Fibroblast of lung (primary cell): ENCODE results near the gene RHBDD1.
A peak's percentile ranks its signal among the peaks of the same experiment; 100 is the strongest.

Experiments used
- EZH2 ChIP-seq: IDR thresholded peaks from 2 replicates; pipeline ENCODE4 v1.5.1; 2012; ENCODE audit warnings: low read length, control low read depth, mild to moderate bottlenecking; ENCODE audit errors: missing control alignments
- TF ChIP-seq, protein P1 (sequence below), 2 donors: IDR thresholded peaks in 1 of 2; conservative IDR thresholded peaks in 1 of 2; 1 replicate in 1 of 2; 2 replicates in 1 of 2; pipeline ENCODE4 v1.5.1; 2011 to 2012; ENCODE audit warnings: low read length in 2 of 2, control low read depth in 1 of 2, inconsistent platforms in 1 of 2, low read depth in 1 of 2, mild to moderate bottlenecking in 1 of 2

DNA sequence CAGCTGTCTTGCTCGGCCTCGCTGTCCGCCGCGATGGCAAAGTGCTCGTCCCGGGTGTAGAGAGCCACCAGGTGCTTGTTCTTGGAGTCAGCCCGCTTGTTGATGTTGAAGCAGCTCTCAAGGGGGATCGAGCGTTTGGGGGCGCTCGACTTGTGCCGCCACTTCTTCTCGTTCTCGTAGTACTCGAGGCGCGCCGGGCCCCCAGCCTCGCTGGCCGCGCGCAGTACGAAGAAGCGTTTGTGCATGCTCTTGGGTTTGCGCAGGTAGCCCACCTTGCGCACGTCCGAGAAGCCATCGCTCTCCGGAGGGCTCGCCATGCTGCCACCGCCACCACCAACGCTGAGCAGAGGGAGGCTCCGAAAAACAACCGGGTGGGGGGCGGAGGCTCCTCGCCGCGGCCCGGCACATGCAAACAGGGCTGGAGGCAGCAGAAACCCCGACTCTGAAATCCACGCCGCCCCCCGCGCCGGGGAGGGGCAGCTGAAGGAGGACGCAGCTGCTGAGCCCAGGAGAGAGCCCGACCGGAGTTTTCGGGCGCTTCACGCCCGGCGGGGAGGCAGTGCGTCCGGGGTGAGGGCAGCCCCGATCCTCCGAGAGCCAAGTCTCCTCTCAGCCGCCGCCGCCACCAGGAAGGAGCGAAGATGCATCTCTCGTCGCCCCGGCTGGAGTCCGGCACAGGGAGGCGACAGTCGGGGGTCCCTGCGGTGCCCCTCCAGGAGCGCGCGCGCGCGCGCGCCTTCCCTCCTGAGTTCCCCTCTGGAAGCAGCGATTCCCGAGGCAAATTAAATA lies 37.2 kb upstream of the RHBDD1 start:
- TF ChIP-seq, protein P1, sequence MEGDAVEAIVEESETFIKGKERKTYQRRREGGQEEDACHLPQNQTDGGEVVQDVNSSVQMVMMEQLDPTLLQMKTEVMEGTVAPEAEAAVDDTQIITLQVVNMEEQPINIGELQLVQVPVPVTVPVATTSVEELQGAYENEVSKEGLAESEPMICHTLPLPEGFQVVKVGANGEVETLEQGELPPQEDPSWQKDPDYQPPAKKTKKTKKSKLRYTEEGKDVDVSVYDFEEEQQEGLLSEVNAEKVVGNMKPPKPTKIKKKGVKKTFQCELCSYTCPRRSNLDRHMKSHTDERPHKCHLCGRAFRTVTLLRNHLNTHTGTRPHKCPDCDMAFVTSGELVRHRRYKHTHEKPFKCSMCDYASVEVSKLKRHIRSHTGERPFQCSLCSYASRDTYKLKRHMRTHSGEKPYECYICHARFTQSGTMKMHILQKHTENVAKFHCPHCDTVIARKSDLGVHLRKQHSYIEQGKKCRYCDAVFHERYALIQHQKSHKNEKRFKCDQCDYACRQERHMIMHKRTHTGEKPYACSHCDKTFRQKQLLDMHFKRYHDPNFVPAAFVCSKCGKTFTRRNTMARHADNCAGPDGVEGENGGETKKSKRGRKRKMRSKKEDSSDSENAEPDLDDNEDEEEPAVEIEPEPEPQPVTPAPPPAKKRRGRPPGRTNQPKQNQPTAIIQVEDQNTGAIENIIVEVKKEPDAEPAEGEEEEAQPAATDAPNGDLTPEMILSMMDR (conservative IDR thresholded peaks at IDR 0.05 in 1 of 2, IDR thresholded peaks at IDR 0.05 in 1 of 2; ENCODE audit: low read depth in 1 of 2, low read length in 2 of 2): peak; percentile 4 to 16
- TF ChIP-seq EZH2: no peak
